Endothelial cell (in vitro differentiated cells): ENCODE measurements around the gene MINK1. TPM values are rescaled to one million over a fixed set of nuclear protein-coding genes. Genes with fewer than 3 reads are reported as not detected.

ENCODE experiments used
- DNase-seq: peaks from one replicate; pipeline ENCODE4 v3.0.0; 2021; ENCODE audit warnings: low spot score
- H3K27ac Mint-ChIP-seq: one replicate; pipeline ENCODE4 v1.8.0; 2021; ENCODE audit warnings: mixed read lengths, inconsistent platforms; ENCODE audit not compliant: unreplicated experiment
- H3K27me3 Mint-ChIP-seq: one replicate; pipeline ENCODE4 v1.8.0; 2021; ENCODE audit warnings: mild to moderate bottlenecking, moderate library complexity, mixed read lengths, inconsistent platforms; ENCODE audit not compliant: unreplicated experiment
- H3K36me3 Mint-ChIP-seq: one replicate; pipeline ENCODE4 v1.8.0; 2021; ENCODE audit warnings: mild to moderate bottlenecking, low read depth, mixed read lengths, inconsistent platforms; ENCODE audit not compliant: unreplicated experiment
- H3K4me1 Mint-ChIP-seq: one replicate; pipeline ENCODE4 v1.8.0; 2021; ENCODE audit warnings: mild to moderate bottlenecking, mixed read lengths, inconsistent platforms; ENCODE audit not compliant: unreplicated experiment
- H3K4me3 Mint-ChIP-seq: one replicate; pipeline ENCODE4 v1.8.0; 2021; ENCODE audit warnings: mild to moderate bottlenecking, mixed read lengths, inconsistent platforms; ENCODE audit not compliant: unreplicated experiment
- H3K9me3 Mint-ChIP-seq: one replicate; pipeline ENCODE4 v1.8.0; 2021; ENCODE audit warnings: mixed read lengths, inconsistent platforms; ENCODE audit not compliant: unreplicated experiment
- CTCF ChIP-seq: fragments of 200-600 bp; sonication (generic); IDR thresholded peaks from one replicate; pipeline ENCODE4 v1.5.0; 2021; ENCODE audit warnings: antibody characterized with exemption; ENCODE audit not compliant: unreplicated experiment
- total RNA-seq: library from RNA; stranded (reverse); fragmentation: NEBNext Ultra II Directional; extraction: Animal tissue kit (Norgen Biotek cat#: 25700); gene quantifications from one replicate; pipeline ENCODE4 v1.2.1, GENCODE V29; 2021; ENCODE audit not compliant: unreplicated experiment

MINK1 gene
- total RNA-seq, 1 donor from 2014 or later = 176 TPM

- no peak overlapping the region for H3K4me3 Mint-ChIP-seq
- DNase-seq = no peak
- H3K27ac Mint-ChIP-seq = no peak overlapping the region
Measured at GRCh38 chr17:4936436-4936835, 103.3 kb downstream of the MINK1 start.

GRCh38 chr17:4937553-4937952, 104.4 kb downstream of the MINK1 start:
- H3K27me3 Mint-ChIP-seq = peaks cover 19% of the 10 kb centered on the region
- no peak for TF ChIP-seq CTCF
- DNase-seq = no peak
- H3K4me1 Mint-ChIP-seq = peaks cover 34% of the 10 kb centered on the region
- no peaks in the 10 kb centered on the region for H3K9me3 Mint-ChIP-seq
- H3K36me3 Mint-ChIP-seq = peaks cover 12% of the 10 kb centered on the region
- no peak overlapping the region for H3K4me3 Mint-ChIP-seq
- H3K27ac Mint-ChIP-seq = no peak overlapping the region

More at GRCh38 chr17:4936436-4936835, 103.3 kb downstream of the MINK1 start:
- TF ChIP-seq CTCF = no peak
- Mint-ChIP-seq H3K36me3 (peaks cover 11% of the 10 kb centered on the region), H3K4me1 (peaks cover 28% of the 10 kb centered on the region), H3K9me3 (no peaks in the 10 kb centered on the region), H3K27me3 (peaks cover 14% of the 10 kb centered on the region)

GRCh38 chr17:4938069-4938491, 104.9 kb downstream of the MINK1 start:
- H3K4me3 Mint-ChIP-seq = peak overlapping the region; percentile 97

GRCh38 chr17:4938688-4939545, 105.8 kb downstream of the MINK1 start:
- no peak for DNase-seq
- no peak for TF ChIP-seq CTCF
- Mint-ChIP-seq H3K36me3 (peaks cover 18% of the 10 kb centered on the region), H3K9me3 (no peaks in the 10 kb centered on the region), H3K27me3 (peaks cover 19% of the 10 kb centered on the region), H3K27ac (peak overlapping the region; percentile 90), H3K4me1 (peaks cover 27% of the 10 kb centered on the region), H3K4me3 (peak overlapping the region; percentile 97)

More at GRCh38 chr17:4938069-4938491, 104.9 kb downstream of the MINK1 start:
- H3K4me1 Mint-ChIP-seq = peaks cover 31% of the 10 kb centered on the region
- peaks cover 16% of the 10 kb centered on the region for H3K36me3 Mint-ChIP-seq
- H3K27ac Mint-ChIP-seq = no peak overlapping the region
- H3K27me3 Mint-ChIP-seq = peaks cover 21% of the 10 kb centered on the region
- DNase-seq = no peak
- no peak for TF ChIP-seq CTCF
- no peaks in the 10 kb centered on the region for H3K9me3 Mint-ChIP-seq

- peak overlapping the region; percentile 97 for H3K4me3 Mint-ChIP-seq
- peak; percentile 37 for DNase-seq
- peaks cover 24% of the 10 kb centered on the region for H3K4me1 Mint-ChIP-seq
- peaks cover 18% of the 10 kb centered on the region for H3K36me3 Mint-ChIP-seq
- no peak for TF ChIP-seq CTCF
- H3K9me3 Mint-ChIP-seq = no peaks in the 10 kb centered on the region
- peaks cover 19% of the 10 kb centered on the region for H3K27me3 Mint-ChIP-seq
- peak overlapping the region; percentile 90 for H3K27ac Mint-ChIP-seq
Measured at GRCh38 chr17:4939546-4939795, 106.3 kb downstream of the MINK1 start.
